Stimulated activated CD4-positive, alpha-beta T cell treated with anti-CD3 and anti-CD28 coated beads, Interleukin-2, amount 100 ng/mL, for 24 hours (primary cell): ENCODE results near the gene PKHD1.
"Not testable (repeated sequence)": the region's sequence is repeated elsewhere in the genome, so short reads cannot be mapped to it uniquely, and the experiment has no call there.

ENCODE experiments used
- DNase-seq, 2 donors: peaks; one replicate each; pipeline ENCODE4 v3.0.0-alpha.2; 2020

The PKHD1 gene

DNA sequence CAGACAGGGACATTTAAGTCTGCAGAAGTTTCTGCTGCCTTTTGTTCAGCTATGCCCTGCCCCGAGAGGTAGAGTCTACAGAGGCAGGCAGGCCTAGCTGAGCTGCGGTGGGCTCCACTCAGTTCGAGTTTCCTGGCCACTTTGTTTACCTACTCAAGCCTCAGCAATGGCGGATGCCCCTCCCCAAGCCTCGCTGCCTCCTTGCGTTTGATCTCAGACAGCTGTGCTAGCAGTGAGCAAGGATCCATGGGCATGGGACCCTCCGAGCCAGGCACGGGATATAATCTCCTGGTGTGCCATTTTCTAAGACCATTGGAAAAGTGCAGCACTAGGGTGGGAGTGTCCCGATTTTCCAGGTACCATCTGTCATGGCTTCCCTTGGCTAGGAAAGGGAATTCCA lies 164.9 kb downstream of the PKHD1 start:
- not testable (repeated sequence) for DNase-seq

DNA sequence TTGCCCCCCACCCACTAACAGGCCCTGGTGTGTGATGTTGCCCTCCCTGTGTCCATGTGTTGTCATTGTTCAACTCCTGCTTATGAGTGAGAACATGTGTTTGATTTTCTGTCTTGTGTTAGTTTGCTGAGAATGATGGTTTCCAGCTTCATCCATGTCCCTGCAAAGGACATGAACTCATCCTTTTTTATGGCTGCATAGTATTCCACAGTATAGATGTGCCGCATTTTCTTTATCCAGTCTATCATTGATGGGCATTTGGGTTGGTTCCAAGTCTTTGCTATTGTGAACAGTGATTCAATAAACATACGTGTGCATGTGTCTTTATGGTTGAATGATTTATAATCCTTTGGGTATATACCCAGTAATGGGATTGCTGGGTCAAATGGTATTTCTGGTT lies 169.1 kb downstream of the PKHD1 start:
- DNase-seq, result not testable (repeated sequence)

DNA sequence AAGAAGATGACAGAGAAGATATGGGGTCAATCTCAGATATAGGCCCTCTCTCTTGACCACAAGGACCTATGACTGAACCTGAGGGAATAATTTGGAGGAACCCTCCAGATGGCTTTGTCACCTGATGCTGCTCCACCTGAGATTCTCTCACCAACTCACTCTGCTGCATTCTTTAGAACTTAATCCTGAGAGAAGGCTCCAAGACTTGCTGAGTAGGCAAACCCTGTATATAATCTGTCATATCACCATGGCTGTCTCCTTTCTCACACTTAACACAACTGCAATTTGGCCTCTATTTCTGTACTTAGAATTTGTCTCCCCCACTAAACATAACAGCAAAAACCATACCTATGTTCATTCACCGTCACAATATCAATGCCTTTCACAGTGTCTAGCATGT lies 172.3 kb downstream of the PKHD1 start:
- DNase-seq, result no peak

DNA sequence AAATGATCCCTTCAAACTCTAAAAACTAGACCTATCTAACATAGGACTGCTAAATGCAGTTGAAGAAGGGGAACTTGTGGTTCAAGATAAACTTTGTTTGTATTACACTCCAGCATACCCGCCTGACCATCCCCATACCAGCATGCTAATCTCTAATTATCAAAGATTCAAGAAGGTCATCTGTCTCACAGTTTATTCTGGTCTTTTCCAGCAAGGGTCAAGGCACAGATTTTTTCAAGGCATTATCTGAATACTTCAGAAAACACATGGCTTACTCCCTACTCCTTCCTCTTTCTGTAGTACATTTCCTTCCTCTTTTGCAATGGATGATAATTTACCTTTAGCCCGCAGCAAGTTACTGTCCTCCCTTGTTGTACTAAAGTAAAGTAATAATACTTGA lies 174.1 kb downstream of the PKHD1 start:
- no peak for DNase-seq

DNA sequence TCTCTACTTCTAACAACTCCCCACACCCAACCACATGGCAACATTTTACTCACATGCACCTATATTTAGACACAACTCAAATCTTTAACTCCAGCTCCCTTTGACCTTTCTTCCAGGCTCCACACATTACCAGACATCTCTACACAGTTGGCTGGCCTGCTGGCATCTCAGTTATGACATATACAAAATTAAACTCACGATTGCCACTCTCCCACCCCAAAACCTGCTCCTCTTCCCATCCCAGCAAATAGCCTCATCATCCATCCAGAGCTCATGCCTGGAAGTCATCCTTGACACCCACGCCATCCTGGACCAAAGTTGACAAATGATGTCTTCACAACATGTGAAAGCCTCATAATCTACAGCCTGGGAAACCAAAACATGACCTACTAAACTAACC lies 176.6 kb downstream of the PKHD1 start:
- DNase-seq, result no peak

DNA sequence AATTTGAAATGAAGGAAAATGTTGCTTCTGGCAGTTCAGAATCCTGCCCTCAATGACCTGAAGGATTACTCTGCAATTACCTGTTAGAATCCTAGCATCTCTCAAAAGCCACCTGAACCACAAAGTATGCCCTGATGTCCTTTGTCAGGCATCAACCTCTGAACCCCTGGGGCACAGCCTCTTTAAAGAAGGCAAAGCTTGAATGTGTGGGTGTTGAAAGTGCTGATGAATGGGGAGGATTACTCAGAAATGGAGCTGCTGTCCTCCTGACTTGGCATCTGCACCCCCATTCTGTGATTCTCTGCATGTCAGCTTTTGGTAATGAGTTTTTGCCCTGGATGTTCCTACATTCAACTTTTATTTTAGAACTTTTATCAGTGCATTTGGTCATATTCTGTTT lies 179.2 kb downstream of the PKHD1 start:
- DNase-seq, result no peak

DNA sequence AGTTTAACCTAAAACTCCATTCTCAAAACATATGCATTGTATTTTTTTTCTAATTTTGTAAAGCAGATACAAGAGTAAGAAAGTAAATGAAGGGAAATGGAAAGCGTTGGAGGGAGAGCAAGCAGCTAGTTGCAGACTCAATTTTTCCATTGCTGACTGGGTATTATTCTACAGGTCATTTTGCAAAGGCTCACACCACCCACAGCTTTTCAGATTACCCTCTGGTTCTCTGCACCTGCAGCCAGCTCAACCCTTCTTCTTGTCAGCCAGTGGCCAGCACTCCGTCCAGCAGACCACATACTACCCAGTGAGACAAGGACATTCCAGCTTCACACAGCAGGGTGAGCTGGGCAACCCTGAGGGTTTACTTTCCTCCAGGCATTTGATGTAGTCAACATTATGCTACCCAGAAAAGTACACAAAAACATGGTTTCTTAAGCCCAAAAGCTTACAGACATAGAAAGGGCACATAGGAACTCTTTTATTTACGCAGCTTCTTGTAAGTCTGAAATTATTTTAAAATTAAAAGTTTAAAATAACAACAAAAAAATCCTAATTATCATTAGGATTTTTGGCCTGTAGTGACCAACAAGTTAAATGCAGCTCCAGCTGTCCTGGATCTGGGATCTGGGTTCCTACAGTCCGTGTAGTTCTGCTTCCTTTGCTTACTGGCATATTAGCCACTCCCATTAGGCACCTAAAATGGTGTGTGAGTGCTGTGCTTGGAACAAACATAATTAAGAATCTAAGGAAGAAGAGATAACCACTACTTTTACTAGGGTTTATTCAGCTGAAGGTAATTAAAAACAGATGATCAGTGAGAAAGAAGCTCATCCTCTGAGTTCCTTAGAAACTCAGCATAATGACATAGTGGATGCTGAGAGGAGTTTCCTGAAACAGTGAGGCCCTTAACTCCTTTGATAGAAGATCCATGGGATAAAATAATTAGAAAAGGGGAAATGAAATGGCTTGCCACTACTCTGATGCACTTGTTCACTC lies 185.3 kb downstream of the PKHD1 start:
- no peak for DNase-seq

DNA sequence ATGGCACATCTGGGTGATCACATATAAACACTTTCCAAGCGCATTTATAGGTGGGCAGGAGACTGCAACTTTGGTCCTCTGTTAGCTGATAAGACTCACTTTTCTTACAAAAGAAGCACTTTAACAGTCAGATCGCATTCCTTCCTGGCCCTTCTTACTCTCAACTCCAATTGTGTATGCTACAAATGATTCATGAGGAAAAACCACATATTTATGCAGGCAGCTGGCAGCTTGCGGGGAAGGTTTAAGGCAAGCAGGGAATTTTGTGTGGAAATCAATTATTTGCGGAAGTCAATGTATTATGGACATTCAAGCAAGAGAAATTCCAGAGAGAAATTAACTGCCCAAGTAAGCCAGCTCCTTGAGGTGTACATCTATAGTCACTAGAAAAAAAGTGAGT lies 194.0 kb downstream of the PKHD1 start:
- DNase-seq, result no peak

DNA sequence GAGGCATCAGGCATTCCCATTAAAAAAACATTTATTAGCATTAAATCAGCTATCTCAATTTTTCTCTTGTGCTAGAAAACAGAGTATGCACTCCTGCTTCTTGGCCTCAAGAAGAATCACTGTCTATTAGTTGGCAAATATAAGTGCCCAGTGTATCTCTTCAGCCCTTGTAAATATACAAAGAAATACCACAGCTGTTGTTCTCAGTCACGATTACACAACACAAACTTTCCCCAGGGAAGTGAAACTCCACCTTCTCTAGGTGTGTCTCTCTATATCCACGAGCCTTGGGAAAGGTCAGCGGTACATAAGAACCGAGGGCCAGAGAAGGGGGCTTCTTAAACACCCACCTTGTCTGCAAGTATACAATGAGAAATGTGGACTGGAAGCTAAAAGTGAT lies 194.7 kb downstream of the PKHD1 start:
- no peak for DNase-seq

DNA sequence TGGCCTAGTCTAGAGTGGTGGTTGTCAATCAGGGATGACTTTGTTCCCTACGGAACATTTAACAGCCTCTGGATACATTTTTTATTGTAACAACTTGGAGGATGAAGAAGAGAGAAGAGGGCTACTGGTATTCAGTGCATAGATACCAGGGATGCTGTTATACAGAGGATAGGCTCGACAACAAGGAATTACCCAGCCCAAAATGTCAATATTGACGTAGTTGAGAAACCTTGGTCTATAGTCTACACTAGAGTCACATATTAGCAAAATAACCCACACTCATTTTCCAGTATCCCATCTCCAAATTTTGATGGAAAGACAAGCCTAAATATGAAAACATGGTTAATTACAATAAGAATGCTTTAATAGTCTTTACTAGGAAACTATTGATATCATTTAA lies 195.1 kb downstream of the PKHD1 start:
- no peak for DNase-seq

DNA sequence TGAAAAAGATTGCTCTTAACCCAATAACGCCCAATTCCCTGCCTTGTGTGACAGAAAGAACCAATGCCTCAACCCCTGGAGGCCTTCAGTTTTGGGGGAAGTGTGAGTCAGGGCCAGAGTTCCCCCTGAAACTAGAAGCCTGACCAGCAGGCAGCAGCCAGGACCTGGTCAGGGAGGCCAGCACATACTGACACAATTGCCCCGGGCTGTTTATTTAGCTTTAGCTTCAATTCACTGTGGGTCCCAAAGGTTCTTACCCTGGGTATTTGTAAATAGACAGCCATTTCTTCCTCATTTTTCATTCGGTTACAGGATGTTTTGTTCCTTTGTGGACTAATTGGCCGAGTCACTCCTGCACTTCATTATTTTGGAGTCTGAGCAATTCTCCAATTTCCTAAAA lies 195.6 kb downstream of the PKHD1 start:
- DNase-seq, result no peak

DNA sequence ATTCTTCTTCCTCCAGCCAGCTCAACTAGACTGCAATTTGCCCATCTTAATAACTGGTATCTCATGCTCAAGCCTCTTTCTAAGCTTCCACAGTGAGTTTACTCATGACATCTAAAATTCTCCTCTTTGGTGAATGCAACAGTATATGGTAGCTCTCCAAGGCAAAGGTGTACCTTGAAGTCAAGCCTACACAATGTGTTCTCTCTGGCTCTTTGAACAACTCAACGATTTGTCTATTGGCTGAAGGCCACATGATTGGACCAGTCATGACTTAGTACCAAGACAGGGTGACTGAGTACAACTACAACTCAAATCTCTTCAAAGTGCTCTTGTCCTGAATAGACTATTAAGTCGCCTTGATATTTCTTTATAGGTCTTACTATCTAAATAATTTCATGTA lies 199.6 kb downstream of the PKHD1 start:
- DNase-seq, result no peak

DNA sequence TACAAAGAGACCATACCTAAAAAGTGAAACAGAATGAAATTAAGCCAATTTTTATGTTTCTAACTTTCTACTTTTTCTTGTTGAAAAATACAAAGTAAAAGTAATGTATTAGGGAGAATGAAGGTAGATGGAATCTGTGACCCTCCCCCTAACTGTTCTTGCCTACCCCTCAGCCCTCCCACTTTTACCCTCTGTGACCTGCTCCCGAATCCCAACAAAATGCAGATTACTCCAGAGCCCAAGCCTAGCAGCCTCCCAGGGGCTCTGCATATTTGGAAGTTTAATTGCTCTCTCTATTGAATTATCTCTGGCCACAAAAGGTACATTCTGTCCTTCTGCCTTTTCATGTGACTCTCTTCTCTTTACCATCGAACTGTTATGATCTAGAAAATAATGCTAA lies 201.5 kb downstream of the PKHD1 start:
- no peak for DNase-seq

DNA sequence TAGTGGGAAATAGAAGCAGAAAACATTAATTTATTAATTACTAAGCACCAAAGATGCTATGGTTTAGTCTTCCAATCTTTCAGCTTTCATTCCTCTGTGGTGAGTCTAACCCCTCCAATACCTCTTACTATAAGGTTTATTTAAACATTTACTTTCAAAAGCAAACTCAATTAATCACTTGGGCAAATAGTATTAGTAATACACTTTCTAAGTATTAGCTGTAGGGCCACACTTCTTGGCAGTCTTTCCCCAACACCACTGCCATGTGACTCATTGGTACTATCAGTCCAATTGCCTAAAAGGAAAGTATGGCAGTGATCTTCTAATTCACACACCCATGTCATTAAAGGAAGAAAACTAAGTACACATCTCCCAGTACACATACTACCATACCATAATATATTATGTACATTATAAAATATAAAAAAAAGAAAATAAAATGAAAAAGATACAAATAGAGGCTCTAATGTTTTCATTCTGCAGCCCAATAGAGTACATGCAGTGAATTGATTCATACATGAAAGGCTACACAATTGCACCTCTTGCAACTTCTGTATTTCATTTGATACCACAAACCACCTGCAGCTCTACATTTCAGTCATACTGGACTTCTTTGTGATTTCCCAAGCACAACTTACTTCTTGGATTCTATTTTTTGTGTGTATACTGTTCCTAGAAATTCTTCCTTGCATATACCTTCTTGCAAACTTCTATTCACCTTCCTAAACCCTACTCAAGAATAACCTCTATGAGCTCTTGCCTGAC lies 218.6 kb downstream of the PKHD1 start:
- no peak for DNase-seq

DNA sequence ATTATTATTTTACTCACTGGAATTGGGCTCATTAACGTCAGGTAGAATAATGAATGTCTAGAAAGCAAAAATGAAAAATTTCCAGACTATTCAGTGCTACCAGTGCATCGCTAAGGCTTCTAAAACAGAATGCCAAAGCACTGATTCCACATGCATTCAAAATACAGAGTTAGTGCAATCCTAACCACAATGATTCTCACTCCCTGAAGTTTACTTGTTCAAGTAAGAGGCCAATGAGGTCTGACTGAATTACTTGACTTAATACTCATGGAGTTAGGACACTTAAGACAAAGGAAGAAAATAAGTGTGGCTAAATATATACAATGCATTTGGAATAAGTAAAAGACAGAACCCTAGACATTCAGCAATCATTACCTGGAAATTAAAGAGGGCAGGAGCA lies 220.5 kb downstream of the PKHD1 start:
- no peak for DNase-seq

DNA sequence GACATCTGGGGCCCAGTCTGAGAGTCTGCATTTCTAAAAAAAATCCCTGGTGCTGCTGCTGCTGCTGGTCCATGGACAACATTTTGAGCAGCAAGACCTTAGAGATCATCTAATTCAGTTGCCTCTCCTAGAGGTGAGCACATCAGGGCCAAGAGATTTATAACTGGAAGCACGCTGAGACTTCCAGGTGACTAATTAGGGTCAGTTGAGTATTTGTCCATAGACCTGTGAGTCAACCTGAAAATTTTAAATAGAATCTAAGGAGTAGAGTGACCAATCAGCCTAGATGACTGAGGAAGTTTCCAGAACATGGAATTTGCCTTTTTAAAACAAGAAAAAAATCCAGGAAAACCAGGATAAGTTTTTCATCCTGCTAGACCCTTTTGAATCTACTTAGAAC lies 221.4 kb downstream of the PKHD1 start:
- DNase-seq, result no peak

DNA sequence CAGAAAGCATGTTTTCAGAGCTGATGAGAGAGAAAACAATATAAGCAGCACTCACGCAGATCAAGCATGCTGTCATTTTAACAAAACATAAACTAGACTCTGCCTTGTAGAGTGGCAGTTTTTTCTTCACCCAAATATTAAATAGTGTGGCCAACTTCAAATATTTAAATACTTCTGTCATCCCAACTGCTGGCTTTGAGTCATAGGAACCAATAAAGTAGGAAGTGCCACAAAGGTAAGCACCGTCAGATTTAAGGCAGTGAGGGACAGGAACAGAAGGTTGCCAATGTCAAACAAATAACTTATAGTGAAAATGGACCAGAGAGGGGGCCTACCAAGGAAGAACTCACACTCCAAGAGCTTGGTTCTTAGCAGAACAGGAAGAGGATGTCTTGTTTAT lies 222.2 kb downstream of the PKHD1 start:
- DNase-seq, result no peak

DNA sequence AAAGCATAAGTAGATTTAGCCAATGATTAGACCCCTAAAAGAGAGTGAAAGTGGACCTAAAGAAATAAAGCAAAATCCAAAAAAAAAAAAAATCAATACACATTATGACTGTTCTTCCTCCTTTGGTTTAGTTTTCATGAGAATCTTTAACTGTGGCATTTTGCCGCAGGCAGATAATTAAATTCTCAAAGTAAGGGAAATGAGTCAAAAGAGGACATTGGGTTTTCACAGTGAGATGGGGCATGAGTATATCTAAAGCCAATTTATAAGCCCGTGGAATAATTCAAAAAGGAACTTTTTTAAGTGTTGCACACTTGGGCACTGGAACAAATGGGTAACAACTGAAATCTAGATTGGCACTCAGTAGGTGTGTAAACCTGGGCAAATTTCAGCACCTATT lies 230.3 kb downstream of the PKHD1 start:
- no peak for DNase-seq

DNA sequence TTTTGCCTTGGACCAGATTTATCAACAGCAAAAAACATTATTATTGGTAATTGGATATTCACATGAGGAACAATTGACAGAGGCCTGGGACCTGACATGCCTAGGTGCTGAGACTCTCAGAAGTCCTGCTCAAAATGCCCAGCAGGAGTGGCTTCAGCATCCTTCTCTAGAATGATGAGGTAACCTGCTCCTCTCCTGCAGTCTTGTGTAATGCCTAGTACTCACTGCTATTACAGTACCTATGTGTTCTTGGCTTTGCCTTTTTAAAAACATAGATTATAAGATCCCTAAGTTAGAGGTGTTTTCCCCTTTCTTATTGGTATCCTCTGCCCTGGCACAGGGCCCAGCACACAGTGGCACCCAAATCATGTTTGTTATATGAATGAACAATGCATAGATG lies 230.9 kb downstream of the PKHD1 start:
- DNase-seq, result no peak

DNA sequence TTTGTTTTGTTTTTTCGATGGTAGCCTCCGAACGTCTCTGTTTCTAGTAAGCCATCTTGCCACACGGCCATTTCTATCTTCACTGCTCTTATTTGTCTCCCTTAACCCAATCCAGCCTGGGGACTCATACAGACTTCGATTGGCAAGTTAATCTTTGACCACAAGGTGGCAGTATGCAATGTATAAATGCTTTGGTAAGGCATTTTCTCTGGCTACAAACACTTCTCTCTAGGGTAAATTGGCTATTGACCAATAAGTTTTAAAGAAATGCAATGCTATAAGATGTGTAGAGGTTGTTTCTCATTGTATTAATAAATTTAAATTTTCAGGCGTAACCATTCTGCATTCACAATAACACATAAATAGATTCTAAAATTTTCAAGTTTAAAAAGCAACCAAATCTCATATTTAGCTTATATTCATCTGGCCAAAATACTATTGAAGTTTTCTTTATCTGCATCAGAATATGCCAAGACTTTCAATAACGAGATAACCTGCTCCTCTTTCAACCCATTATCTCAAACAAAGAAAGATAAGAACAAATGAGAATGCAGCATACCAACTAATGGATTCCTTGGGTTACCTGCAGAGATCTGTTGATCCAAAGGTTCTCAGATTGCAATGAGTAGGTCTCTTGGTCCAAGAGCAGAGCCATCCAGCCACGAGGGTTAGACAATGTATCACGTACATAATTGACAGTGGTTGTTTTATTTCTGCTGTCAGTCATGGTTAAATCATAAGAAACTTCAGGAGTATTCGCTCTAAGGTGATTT lies 231.9 kb downstream of the PKHD1 start:
- peak; percentile 3 to 18 for DNase-seq

DNA sequence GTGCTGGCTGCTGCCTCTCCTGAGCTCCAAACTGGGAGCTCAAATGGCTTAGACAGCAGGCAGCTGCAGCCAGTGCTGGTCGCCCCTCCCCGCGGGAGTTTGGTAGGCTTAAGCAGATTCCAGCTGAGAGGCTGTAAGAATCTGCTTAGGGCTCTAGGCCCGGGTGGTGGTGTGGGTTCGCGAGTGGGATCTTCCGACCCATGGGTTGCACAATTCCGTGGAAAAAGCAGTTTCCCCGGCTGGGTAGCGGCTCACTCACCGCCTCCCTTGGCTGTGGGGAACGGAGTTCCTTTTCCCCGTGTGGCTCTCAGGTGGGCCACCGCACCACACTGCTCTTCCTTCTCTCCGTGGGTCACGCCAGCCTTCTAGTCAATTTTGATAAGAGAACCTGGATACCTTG lies 232.5 kb downstream of the PKHD1 start:
- no peak for DNase-seq

DNA sequence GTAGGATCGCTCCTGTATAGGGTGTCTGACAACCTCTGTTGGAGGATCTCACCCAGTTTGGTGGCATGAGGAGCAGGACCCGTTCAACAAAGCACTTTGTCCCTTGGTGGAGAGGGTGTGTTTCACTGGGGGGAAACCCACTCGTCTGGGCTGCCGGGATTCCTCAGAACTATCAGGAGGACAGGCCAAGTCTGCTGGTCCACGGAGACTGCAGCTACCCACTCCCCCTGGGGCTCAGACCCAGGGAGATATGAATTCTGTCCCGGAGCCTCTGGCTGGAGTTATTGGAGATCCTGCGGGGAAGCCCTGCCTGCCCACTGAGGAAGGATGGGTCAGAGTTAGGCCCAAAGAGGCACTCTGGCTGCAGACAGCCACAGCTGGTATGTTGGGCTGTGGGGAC lies 233.1 kb downstream of the PKHD1 start:
- no peak for DNase-seq

DNA sequence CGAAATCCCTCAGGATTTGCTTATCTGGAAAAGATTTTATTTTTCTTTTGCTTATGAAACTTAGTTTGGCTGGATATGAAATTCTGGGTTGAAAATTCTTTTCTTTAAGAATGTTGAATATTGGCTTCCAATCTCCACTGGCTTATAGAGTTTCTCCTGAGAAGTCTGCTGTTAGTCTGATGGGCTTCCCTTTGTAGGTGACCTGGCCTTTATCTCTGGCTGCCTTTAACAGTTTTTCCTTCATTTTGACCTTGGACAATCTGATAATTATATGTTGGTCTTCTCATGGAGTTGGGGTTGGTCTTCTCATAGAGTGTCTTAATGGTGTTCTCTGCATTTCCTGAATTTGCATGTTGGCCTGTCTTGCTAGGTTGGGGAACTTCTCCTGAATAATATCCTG lies 234.3 kb downstream of the PKHD1 start:
- DNase-seq, result not testable (repeated sequence)
